Fibroblast of gingiva (primary cell): ENCODE data around the gene GPRC5C.
"Not testable (repeated sequence)": the region's sequence is repeated elsewhere in the genome, so short reads cannot be mapped to it uniquely, and the experiment has no call there.

Experiments used
- DNase-seq: peaks from one replicate; pipeline ENCODE4 v3.0.0-alpha.2; 2011; ENCODE audit warnings: low read depth

GPRC5C gene

GRCh38 chr17:74431568-74432423, at the start of gene GPRC5C:
TSS of gene GPRC5C (plus strand) at chr17:74432088. CDS start at chr17:74439777, 7,689 bp downstream.
- no peak for DNase-seq

- no peak for DNase-seq
Observed at GRCh38 chr17:74383141-74383540, 48.7 kb upstream of the GPRC5C start.

- DNase-seq, result no peak
Observed at GRCh38 chr17:74385201-74385600, 46.7 kb upstream of the GPRC5C start.

GRCh38 chr17:74386386-74386785, 45.5 kb upstream of the GPRC5C start:
- no peak for DNase-seq

GRCh38 chr17:74387365-74388218, 44.3 kb upstream of the GPRC5C start:
- no peak for DNase-seq

- DNase-seq, result no peak
Observed at GRCh38 chr17:74389084-74389753, 42.7 kb upstream of the GPRC5C start.

GRCh38 chr17:74389937-74390679, 41.8 kb upstream of the GPRC5C start:
- no peak for DNase-seq

- no peak for DNase-seq
Observed at GRCh38 chr17:74390680-74391653, 40.9 kb upstream of the GPRC5C start.

GRCh38 chr17:74391771-74392170, 40.1 kb upstream of the GPRC5C start:
- no peak for DNase-seq

- no peak for DNase-seq
Observed at GRCh38 chr17:74392848-74393247, 39.0 kb upstream of the GPRC5C start.

GRCh38 chr17:74393346-74393942, 38.4 kb upstream of the GPRC5C start:
- DNase-seq, result no peak

- no peak for DNase-seq
Observed at GRCh38 chr17:74394275-74394950, 37.5 kb upstream of the GPRC5C start.

GRCh38 chr17:74394977-74395376, 36.9 kb upstream of the GPRC5C start:
- no peak for DNase-seq

GRCh38 chr17:74396567-74396966, 35.3 kb upstream of the GPRC5C start:
- DNase-seq, result no peak

- DNase-seq, result no peak
Observed at GRCh38 chr17:74402048-74402447, 29.8 kb upstream of the GPRC5C start.

GRCh38 chr17:74403512-74404137, 28.3 kb upstream of the GPRC5C start:
- DNase-seq, result no peak

GRCh38 chr17:74404218-74404617, 27.7 kb upstream of the GPRC5C start:
- no peak for DNase-seq

GRCh38 chr17:74404789-74405188, 27.1 kb upstream of the GPRC5C start:
- no peak for DNase-seq

GRCh38 chr17:74405311-74405710, 26.6 kb upstream of the GPRC5C start:
- DNase-seq, result not testable (repeated sequence)
